ENCODE data around the gene SEMA3A.

GRCh38 chr7:84144935-84145334 lies 49.7 kb downstream of the SEMA3A start:
- TF ChIP-seq CTCF (IDR thresholded peaks at IDR 0.05): no peak
- TF ChIP-seq EMX1 (CRISPR knock-in tag; IDR thresholded peaks at IDR 0.05): no peak
- TF ChIP-seq NFYB (CRISPR knock-in tag; conservative IDR thresholded peaks at IDR 0.05; ENCODE audit: low read depth): no peak
- TF ChIP-seq MAX (CRISPR knock-in tag; IDR thresholded peaks at IDR 0.05): no peak
